ENCODE data around the gene ORAI3.
A peak's percentile ranks its signal among the peaks of the same experiment; 100 is the strongest.

The ORAI3 gene

DNA sequence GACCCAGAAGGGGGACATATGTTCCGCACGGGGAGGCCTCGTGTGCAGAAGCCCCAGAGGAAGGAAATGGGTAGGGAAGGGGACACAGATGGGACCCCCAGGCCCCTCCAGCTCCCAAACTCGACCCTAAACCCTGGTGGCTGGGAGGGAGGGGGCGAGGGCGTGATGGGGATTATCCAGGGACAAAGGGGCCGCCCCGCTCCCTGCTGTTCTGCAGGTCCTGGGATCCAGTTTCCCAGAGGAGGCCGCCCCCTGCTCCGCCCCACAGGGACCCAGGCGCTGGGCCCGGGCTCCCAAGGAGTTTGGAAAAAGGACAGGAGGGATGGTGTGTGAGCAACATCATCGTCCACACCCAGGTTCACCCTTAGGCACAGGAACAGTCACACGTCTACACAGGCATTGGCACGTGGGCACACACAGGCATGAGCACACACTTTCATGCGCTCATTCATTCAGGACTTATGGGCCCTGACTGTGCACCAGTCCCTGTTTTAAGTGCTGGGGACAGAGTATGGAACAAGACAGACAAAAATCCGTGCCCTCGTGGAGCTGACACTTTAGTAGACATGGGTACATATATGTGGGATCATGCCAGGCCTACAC, 38.3 kb upstream of the ORAI3 start:
- no peak overlapping the region for H3K27ac ChIP-seq
- H3K36me3 ChIP-seq = no peaks in the 10 kb centered on the region
- H3K9me3 ChIP-seq = no peaks in the 10 kb centered on the region
- intact Hi-C loops (cut with DNase I; ENCODE audit: low total_unique reads) = no loop called here
- no peaks in the 10 kb centered on the region for H3K27me3 ChIP-seq
- TF ChIP-seq, protein P1, sequence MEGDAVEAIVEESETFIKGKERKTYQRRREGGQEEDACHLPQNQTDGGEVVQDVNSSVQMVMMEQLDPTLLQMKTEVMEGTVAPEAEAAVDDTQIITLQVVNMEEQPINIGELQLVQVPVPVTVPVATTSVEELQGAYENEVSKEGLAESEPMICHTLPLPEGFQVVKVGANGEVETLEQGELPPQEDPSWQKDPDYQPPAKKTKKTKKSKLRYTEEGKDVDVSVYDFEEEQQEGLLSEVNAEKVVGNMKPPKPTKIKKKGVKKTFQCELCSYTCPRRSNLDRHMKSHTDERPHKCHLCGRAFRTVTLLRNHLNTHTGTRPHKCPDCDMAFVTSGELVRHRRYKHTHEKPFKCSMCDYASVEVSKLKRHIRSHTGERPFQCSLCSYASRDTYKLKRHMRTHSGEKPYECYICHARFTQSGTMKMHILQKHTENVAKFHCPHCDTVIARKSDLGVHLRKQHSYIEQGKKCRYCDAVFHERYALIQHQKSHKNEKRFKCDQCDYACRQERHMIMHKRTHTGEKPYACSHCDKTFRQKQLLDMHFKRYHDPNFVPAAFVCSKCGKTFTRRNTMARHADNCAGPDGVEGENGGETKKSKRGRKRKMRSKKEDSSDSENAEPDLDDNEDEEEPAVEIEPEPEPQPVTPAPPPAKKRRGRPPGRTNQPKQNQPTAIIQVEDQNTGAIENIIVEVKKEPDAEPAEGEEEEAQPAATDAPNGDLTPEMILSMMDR (IDR thresholded peaks at IDR 0.05) = no peak
- no peaks in the 10 kb centered on the region for H3K4me1 ChIP-seq
- no peak overlapping the region for H3K4me3 ChIP-seq
- DNase-seq = no peak

DNA sequence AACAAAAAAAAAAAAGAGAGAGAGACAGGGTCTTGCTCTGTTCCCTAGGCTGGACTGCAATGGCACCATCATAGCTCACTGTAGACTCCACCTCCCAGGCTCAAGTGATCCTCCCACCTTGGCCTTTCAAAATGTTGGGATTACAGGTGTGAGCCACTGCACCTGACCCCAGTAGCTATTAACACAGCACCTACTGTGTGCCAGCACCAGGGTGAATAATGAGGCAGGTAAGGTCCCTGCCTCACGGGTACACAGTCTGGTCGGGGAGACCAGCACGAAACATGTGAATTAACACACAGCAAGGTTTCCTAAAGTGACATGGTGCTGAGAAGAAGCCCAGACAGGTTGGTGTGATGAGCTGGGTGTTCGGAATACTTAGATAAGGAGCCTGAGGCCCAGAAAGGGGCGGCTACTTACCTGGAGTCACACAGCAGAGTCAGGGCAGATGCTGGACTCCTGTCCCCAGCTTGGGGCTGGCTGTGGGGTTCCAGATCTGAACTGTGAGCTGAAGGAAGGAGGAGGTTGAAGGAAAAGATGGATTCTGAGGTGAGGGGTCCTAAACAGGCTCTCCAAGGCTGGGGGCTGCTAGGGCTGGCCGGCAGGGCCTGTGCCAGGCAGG, 36.0 kb upstream of the ORAI3 start:
- no peaks in the 10 kb centered on the region for H3K9me3 ChIP-seq
- intact Hi-C loops (cut with DNase I; ENCODE audit: low total_unique reads) = no loop called here

DNA sequence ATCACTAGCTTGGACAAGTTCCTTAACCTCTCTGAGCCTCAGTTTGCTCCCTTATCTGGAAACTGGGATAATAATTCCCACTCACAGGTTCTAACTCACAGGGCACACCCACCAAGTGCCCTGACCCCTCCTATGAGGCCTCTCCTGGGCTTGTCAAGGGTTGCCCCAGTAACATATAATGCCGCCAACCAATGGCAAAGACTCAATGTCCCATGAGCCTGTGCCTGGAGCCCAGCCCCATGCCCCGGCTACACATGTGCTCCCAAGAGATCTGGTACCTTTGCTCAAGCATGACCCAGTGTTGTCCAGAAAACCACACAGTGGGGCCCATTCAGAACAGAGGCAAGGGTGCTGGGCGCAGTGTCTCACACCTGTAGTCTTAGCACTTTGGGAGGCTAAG, 34.0 kb upstream of the ORAI3 start:
- Histone ChIP-seq H3K4me3 (no peak overlapping the region), H3K27ac (no peak overlapping the region), H3K36me3 (no peaks in the 10 kb centered on the region), H3K27me3 (no peaks in the 10 kb centered on the region), H3K9me3 (no peaks in the 10 kb centered on the region), H3K4me1 (no peaks in the 10 kb centered on the region)
- TF ChIP-seq, protein P1 (IDR thresholded peaks at IDR 0.05) = no peak
- intact Hi-C loops (cut with DNase I; ENCODE audit: low total_unique reads) = no loop called here
- no peak for DNase-seq

More for the DNA sequence above, 36.0 kb upstream of the ORAI3 start:
- Histone ChIP-seq H3K36me3 (no peaks in the 10 kb centered on the region), H3K27ac (no peak overlapping the region), H3K4me3 (no peak overlapping the region), H3K27me3 (no peaks in the 10 kb centered on the region), H3K4me1 (no peaks in the 10 kb centered on the region)
- TF ChIP-seq, protein P1 (IDR thresholded peaks at IDR 0.05) = no peak
- no peak for DNase-seq

DNA sequence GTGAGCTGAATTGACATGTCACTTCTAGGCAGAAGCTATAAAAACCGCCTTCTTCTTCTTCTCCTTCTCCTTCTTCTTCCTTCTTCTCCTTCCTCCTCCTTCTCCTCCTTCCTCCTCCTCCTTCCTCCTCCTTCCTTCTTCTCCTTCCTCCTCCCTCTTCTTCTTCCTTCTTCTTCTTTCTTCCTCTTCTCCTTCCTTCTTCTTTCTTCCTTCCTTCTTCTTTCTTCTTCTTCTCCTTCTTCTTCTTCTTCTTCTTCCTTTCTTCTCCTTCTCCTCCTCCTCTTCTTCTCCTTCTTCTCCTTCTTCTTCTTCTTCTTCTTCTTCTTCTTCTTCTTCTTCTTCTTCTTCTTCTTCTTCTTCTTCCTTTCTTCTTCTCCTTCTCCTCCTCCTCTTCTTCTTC, 30.3 kb upstream of the ORAI3 start:
- H3K9me3 ChIP-seq = no peaks in the 10 kb centered on the region
- no peaks in the 10 kb centered on the region for H3K36me3 ChIP-seq
- no peaks in the 10 kb centered on the region for H3K27me3 ChIP-seq
- H3K27ac ChIP-seq = no peak overlapping the region
- H3K4me3 ChIP-seq = no peak overlapping the region
- no peak for DNase-seq
- TF ChIP-seq, protein P1 (IDR thresholded peaks at IDR 0.05) = no peak
- intact Hi-C loops (cut with DNase I; ENCODE audit: low total_unique reads) = no loop called here
- peaks cover 0 to 12% (median 3%) of the 10 kb centered on the region in 4 donors for H3K4me1 ChIP-seq

DNA sequence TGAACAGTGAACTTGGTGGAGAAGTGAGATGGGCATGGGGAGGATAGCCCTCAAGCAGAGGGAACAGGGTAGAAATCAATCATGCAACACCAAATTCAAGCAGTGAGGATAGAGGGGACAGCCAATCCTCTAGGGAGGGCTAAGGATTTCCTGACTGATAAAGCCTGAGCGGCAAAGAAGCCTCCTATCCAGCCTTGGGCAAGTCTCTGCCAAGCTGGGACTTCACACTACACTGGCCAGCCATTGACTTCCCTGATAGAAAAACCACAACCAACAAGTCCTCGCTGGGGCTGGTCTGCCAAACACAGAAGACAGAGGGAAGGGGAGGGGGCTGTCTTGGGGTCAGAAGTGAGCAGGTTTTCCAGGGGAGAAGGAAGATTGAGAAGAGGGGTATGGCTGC, 28.0 kb upstream of the ORAI3 start:
- DNase-seq = no peak
- H3K4me1 ChIP-seq = peaks cover 0 to 26% (median 19%) of the 10 kb centered on the region in 4 donors
- H3K27ac ChIP-seq = peak overlapping the region in 1 of 2 donors; percentile 80
- H3K9me3 ChIP-seq = no peaks in the 10 kb centered on the region
- TF ChIP-seq, protein P1 (IDR thresholded peaks at IDR 0.05) = no peak
- H3K4me3 ChIP-seq = no peak overlapping the region
- intact Hi-C loops (cut with DNase I; ENCODE audit: low total_unique reads) = loop anchor here (5.0 kb wide), 1 partner anchor 79 kb away; no protein-coding TSS in a partner anchor
- no peaks in the 10 kb centered on the region for H3K27me3 ChIP-seq
- peaks cover 0 to 4% (median 0%) of the 10 kb centered on the region in 3 donors for H3K36me3 ChIP-seq

Data from tibial artery (tissue), 4 donors.